GM21360 (cell line): Measurements from ENCODE around the gene CRY2.
"Not testable (repeated sequence)": the region's sequence is repeated elsewhere in the genome, so short reads cannot be mapped to it uniquely, and the experiment has no call there.

Source experiments
- ATAC-seq: cut with Tn5 transposase; IDR thresholded peaks from one replicate; pipeline ENCODE4 v1.9.1; 2021; ENCODE audit warnings: mild to moderate bottlenecking, moderate library complexity; ENCODE audit not compliant: unreplicated experiment

Gene CRY2

GRCh38 chr11:45846974-45847910 lies at the start of gene CRY2:
TSS of gene CRY2 (plus strand) at chr11:45847475. CDS start at chr11:45847491, 16 bp downstream.
- ATAC-seq, result peak; percentile 91

- ATAC-seq, result no peak
These were observed 48.4 kb upstream of the CRY2 start for GRCh38 chr11:45798793-45799441.

- no peak for ATAC-seq
These were observed 47.7 kb upstream of the CRY2 start for GRCh38 chr11:45799562-45799961.

- no peak for ATAC-seq
These were observed 47.0 kb upstream of the CRY2 start for GRCh38 chr11:45800261-45800660.

- ATAC-seq, result no peak
These were observed 45.5 kb upstream of the CRY2 start for GRCh38 chr11:45801723-45802315.

- ATAC-seq, result no peak
These were observed 44.6 kb upstream of the CRY2 start for GRCh38 chr11:45802531-45803317.

GRCh38 chr11:45803971-45804760 lies 43.1 kb upstream of the CRY2 start:
- ATAC-seq, result no peak

GRCh38 chr11:45804761-45805304 lies 42.4 kb upstream of the CRY2 start, which contains the start of gene SLC35C1:
TSS of gene SLC35C1 (plus strand) at chr11:45805149. CDS start at chr11:45805802, 653 bp downstream.
- ATAC-seq, result peak; percentile 91

- peak; percentile 13 for ATAC-seq
These were observed 41.8 kb upstream of the CRY2 start for GRCh38 chr11:45805305-45806071.

- no peak for ATAC-seq
These were observed 41.0 kb upstream of the CRY2 start for GRCh38 chr11:45806072-45806933.

- no peak for ATAC-seq
These were observed 40.1 kb upstream of the CRY2 start for GRCh38 chr11:45806937-45807791.

GRCh38 chr11:45807792-45808238 lies 39.5 kb upstream of the CRY2 start:
- ATAC-seq, result no peak

GRCh38 chr11:45808427-45808826 lies 38.8 kb upstream of the CRY2 start:
- ATAC-seq, result not testable (repeated sequence)

- ATAC-seq, result no peak
These were observed 37.5 kb upstream of the CRY2 start for GRCh38 chr11:45809456-45810395.

GRCh38 chr11:45810431-45811108 lies 36.7 kb upstream of the CRY2 start:
- ATAC-seq, result no peak
